Measurements from ENCODE around the gene TMPRSS6. TPM values are rescaled to one million over a fixed set of nuclear protein-coding genes. Genes with fewer than 3 reads are reported as not detected.

The TMPRSS6 gene
- total RNA-seq, 1 donor from 2014 or later: not detected

DNA sequence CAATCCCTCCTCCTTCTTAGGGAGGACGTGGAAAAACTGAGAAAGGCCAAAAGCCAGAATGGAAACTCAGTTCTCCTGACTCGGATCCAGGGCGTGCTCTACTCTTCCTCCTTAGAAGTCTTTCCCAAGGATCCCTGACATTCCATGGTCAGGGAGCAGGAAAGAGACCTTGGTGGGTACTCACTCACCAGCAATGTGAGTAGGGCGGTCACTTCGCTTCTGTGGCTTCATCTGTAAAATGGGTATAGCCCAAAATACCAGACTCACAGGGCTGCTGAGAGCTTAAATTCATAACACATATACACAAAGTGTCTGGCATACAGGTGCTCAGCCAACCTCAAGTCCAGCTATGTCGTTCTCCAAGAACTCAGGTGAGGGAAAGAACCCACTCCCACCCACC, 58.6 kb downstream of the TMPRSS6 start:
- no peak for DNase-seq

DNA sequence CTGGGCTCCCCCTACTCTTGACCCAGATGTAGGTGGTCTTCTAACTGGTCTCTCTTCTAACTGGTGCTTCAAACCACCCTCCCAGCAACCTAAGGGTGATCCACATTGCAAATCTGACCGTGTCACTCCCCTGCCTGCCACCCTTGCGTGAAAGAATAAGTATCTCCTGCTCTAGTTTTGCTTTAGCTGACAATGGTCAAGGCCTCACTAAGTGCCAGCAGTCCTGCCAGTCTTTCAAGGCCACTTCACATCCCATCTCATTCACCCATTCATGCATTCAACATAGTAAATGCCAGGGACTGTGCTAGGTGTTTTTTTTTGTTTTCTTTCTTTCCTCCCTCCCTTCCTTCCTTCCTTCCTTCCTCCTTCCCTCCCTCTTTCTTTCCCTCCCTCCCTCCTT, 60.3 kb downstream of the TMPRSS6 start:
- DNase-seq: no peak

DNA sequence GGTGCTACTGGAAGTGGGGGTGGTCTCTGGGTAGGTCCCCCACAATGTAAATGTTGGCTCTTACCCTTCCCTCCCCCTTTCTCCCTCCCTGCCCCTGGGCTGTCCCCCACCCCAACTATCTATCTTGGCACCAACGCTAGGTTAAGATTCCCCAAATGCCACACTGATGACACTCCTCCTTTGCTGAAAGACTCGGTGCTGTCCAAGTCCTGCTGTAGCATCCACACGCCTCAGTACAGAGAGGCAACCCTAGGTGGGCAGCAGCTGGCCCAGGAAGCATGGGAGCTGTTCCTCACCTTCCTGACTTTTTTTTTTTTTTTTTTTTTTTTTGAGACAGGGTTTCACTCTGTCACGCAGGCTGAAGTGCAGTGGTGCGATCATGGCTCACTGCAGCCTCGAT, 61.4 kb downstream of the TMPRSS6 start:
- DNase-seq: no peak

DNA sequence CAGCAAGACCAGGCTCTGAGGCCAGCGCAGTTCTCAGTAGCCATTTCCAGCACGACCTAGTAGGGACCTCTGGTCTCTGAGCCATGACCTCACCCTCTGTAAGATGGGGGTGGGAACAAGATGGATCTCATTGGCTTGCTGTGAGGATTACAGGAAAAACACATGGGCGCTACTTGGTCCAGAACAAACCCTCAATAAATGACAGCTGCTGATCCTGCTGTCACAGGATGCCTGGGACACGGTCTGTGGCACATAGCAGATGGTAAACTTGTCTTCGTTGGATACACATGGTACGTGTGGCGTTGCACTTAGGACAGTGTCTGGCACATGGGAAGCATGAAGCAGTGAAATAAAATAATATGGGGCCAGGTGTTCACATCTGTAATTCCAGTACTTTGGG, 62.5 kb downstream of the TMPRSS6 start:
- DNase-seq: no peak

DNA sequence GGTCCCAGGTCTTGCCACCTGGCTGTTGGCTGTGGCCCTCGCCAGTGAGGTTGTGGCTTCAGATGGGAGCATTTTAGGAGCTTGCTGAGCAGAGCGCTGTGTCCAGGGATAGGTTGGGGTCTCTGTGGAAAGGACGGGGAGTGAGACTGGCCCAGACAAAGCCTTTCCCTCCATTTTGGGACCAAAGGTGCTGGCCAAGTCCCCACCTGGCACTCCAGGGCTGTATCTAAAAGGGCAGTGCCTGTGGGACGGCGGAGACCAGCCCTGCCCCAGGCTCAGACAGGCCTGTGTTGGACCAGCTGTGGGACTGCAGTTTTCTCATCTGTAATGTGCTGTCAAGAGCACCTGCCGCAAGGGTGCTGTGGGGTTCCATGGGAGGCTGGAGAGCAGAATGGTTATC, 62.9 kb downstream of the TMPRSS6 start:
- no peak for DNase-seq

DNA sequence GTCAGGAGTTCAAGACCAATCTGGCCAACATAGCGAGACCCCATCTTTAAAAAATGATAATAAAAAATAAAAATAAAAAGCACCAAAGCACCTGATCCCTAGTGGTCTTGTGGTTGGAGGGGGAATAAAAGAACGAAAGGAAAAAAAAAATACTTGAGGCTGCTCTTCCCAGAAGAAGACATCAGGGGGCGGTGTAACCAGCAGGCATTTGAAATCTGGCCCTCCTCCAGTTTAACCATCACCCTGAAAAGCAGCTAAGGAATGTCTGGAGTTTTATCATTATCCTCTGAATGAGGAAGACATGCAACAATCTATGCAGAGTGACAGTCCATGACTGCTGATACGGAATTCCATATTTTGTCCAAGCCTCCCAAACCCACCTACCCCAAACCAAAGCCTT, 63.6 kb downstream of the TMPRSS6 start:
- DNase-seq: no peak

DNA sequence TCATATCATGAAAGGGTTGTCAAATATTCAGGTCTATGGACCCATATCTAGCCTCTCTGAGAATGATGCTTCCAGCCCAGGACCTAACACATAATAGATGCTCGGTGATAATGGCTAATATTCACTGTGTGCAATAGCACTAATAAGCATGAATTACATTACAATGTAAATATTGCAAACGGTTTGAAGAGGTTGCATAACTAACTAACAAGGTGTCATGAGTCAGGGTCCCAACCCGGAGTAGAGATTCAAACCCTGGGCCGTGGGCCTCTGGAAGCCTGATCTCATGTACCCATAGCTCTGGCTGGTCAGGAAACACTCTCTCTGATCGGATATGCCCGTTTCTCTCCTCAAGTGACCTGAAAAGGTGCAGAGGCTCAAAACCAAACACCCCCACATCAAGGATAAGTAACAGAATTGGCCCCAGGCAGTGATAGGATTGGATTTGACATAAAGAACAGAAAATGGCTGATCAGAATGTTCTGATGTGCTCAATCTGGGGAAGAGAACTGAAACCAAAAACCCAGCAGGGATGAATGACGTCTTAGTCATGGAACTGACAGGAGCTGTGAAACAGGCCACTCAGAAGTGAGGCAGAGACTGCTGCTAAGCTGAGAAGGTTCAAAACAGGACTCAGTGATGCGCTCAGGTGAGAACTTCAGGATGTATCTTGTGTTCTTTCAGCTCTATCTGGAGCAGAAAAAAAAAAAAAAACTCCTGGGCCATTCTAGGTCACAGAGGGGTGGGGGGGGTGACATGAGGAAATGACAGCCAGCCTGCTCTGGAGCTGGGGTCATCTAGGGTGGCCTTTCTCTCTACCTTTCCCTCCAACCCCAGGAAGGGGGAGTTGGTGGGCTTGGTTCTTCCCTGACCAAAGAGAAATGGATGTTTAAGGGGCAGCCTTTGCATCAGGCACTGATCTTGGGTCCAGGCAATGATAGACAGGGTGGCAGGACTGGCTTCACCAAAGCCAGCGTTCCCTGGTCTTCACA, 64.6 kb downstream of the TMPRSS6 start:
- no peak for DNase-seq

DNA sequence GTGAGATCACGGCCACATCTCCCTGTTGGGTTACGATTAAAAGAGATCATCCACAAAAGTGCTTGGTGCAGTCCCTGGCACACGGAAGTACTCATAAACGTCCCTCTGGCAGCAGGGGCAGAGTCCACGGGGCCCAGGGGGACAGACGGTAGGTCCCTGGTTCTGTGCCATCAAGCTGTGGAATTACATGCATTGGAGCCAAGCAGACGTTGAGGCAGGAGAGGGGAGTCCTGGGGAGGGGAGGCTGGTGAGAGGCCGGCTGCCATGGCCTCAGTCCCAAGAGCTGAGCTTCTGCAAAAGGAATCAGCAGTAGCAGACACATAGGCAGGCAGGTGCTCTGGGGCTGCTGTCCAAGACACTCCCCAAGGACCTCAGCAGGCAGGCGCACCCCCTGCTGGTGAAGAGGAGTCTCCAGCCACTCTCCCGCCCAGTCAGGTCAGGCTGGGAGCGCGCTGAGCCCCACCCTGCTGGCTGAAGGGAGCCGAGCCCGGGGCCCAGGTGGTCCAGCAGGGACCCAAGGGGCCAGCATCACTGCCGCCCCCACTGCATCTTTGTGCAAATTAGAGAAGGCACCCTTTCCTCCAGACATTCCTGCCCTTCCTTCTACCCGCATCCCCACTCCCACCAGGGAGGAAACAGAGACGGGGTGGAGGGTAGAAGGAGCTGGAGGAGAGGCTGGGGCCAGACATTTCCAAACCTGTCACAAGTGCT, 65.5 kb downstream of the TMPRSS6 start:
- DNase-seq: peak; percentile 61

DNA sequence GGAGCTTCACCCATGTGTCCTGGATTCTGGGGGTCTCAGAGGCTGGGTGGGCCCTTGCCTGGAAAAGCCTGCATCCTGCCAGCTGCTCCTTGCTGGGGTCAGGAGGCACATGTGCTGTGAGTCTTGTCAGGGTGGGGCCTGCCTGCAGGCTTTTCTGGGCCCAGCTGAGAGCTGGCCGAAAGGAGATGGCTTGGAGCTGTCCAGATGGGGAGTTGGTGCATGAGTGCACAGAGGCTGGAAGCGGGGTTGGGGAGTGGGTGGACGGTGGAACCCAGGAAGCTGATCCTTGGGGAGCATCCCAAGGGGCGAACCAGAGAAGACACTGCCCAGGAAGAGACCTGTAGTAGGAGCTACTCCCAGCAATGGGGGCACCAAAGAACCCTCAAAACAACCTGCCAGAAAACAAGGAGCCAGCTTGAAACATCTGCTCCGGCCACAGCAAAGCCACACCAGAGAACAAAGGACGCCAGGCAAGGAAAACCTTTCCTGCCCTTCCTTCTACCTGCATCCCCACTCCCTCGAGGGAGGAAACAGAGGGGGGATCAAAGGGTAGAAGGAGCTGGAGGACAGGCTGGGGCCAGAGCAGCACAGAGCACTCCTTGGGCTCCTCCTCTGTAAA, 66.2 kb downstream of the TMPRSS6 start:
- no peak for DNase-seq

DNA sequence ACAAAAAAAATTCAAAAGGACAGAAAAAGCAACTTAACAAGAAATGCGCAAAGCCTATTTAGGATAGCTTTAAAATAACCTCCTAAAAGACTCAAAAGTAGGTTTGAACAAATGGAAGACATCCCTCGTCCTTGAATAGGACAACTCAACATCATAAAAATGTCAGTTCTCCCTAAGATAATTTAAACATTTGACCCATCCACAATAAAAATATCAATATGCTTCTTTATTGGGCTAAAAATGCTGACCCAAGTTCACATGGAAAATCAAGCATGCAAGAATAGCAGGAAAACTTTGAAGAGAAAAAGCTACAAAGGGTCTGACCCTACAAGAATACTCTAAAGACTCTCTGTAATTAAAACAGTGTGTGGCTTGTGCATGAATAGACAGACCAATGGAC, 70.0 kb downstream of the TMPRSS6 start:
- DNase-seq: no peak

DNA sequence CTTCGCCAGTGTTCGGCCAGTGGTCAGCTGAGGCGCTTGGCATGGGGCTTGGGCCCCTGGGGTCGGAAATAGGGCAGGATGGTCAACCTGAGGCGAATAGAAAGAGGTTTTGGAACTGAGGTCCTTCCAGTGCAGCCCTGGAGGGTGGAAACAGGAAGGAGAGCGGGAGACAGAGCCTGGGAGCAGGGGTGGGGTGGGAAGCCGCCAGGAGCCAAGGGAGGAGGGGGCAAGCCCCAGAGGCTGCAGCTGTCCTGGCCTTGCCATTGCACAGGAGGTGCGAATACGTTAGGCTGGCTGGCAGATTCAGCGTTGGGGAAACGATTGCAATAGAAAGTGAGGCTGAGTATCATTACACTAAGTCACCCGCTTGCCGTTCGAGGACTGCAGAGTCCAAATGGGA, 71.8 kb downstream of the TMPRSS6 start:
- no peak for DNase-seq

DNA sequence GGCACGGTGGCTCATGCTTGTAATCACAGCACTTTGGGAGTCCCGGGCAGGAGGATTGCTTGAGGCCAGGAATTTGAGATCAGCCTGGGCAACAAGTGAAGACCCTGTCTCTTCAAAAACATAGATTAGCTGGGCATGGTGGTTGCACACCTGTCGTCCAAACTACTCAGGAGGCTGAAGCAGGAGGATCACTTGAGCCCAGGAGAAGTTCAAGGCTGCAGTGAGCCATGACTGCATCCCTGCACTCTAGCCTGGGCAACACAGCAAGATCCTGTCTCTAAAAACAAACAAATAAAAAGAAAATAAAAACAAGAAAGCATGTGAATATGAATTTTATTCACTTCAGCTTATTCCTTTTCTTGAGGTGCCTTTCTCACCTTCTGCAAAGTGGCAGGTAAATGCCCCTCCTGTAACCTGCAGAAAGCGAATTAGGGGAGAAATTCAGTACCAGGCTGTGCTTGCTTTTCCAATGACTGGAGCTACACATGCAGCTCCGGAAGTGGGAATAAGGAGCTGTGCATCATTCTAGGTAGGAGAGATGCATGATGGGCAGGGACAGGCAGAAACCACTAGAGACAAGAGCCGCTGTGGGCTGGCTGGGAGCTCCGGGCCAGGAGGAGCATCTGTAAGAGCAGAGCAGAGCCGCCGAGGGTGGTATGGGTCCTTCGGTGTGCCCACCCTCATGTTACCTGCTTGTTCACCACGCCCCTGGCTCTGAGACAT, 72.7 kb downstream of the TMPRSS6 start:
- no peak for DNase-seq

DNA sequence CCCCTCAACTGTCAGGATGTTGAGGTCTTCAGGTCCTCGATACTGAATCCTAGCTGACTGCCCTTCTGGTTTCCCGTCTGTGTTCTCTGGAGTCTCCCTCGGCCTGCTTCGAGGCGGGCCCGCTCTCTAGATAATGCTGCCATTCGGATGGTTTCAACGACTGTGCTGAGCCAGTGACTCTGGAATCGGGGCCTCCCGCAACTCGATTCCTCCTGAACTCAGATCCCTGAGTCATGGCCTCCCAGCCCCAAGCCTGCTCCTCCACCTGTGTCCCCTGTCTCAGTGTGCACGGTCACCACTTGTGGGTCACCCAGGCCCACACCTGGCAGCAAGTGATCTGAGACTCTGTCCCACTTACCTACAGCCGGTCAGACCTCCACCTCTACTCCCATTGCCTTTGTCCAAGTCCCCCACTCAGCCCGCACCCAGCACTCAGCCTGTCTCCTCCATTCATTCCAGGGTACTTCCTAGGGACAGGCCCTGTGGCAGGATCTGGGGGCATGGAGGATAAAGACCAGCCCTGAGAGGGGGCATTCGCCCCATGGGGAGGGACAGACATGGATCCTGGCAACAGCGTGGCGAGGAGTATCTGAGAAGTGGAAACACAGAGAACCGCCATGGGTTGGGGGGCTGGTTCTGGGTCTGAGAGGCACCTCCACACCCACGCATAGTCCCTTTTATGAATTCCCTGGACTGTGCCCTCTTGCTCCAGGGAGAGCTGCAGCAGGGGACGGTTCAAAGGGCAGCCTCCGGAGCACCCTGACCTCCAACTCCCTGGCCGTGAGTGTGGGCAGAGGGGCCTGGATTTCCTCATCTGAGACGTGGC, 75.7 kb downstream of the TMPRSS6 start:
- DNase-seq: no peak

DNA sequence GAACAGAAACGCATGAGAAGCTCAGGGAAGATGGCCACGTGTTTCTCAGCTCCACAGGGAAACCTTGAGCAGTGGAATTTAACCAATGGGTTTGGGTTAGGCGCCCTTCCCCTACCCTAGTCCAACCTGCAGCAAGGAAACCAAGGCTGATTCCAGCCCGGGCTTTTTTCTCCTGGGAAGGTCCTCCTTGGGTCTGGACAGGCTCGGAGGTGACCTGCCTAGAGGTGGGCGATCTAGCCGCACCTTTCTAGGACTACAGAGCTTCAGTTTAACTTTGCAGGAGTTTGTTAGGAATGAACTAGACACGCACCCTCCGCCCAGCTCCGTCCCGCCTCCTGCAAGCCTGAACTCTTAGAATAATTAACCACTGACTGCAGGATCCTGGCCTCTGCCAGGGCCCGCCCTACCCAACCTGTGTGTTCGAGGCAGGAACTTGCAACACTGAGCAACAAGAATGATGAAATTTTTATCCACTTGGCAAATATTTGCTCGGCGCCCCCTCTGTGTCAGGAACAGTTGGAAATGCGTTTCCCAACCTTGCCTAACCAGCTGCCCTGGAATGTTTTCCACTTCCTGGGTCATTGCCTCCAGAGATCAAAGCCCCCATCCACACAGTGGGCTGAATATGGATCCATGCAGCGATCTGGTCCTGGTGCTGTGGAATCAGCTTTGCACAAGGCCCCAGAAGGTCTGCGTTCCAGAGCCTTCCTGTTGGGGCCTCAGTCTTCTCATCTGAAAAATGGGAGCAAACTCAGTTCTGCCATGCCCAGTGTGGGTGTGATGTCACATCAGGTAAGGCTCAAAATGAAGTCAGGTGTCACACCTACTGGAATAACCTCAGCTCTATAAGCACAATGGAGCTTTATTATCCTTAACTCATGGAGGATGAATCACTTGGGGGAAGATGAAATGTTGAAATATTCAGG, 76.7 kb downstream of the TMPRSS6 start:
- DNase-seq: peak; percentile 58

DNA sequence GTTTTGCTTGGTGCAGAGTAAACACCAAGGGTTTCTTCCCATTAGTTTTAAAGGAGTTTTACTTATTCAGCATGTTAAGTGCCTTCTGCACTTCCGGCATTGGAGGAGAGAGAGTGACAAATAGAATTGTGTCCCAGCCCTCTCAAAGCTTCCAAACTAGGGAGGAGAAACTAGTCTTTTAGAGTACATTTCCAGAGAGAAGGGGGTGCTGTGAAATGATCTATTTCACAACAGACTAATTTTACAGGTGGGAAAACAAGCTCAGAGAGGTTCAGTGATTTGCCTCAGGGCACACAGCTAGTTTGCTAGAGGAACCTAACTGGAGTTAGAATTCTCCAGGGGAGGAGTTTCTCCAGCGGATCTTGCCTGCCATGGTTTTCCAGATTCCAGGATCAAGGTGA, 77.4 kb downstream of the TMPRSS6 start:
- peak; percentile 51 for DNase-seq

DNA sequence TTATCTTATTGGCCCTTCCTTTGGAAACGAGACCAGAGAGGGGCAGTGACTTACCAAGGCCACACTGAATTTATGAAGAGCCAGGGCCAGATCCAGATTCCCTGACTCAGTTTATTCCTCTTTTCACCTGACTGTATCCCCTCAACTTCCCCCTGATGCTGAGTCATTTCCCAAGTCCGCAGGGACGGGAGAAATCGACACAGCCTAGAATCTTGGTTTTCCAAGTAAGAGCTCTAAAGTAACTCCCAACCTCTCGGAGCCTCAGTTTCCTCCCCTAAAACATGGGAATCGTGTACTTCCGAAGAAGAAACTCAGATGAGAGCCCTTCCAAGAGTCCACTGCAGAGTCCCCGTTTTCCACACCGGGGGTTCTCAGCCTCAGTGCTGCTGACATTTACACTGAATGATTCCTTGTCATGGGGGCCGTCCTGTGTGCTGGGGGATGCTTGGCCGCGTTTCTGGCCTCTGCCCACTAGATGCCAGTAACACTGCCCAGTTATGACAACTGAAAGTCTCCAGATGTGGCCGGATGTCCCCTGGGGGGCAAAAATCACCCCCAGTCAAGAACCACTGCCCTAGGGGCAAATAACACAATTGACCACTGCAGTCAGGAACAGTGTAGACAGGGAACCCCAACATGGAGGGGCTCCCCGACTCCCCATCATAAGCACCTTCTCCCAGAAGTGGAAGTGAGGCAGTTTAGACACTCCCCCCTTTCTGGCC, 78.8 kb downstream of the TMPRSS6 start:
- no peak for DNase-seq

DNA sequence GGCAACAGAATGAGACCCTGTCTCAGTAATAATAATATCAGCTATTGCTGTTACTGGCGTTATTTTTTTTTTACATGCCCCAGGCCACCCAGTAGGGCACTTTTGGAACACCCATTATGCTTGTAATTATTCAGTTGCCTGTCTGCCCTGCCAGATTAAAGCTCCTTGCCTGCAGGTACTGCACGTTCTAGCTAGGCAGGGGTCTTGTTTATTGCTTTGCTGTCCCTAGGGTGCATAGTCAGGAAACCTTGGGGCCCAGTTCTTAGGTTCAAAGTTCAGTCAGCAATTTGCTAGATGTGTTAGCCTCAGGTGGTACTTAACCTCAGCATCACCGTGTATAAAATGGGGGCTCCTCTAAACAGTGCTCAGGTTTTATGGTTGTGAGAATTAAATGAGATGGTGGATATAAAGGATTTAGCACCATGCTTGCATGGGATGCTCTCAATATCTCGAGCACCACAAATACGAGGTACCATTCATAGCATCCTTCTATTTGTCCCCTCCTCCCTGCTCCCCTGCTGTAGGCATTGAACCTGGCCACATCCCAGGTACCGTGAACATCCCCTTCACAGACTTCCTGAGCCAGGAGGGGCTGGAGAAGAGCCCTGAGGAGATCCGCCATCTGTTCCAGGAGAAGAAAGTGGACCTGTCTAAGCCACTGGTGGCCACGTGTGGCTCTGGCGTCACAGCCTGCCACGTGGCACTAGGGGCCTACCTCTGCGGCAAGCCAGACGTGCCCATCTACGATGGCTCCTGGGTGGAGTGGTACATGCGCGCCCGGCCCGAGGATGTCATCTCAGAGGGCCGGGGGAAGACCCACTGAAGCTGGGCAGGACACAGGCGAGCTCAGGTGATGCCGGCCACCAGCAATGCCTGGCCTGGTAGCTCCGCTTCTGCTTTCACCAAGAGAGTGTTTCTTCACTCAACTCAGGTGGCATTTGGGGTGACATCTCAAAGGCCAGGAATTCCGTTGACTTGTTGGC, 80.5 kb downstream of the TMPRSS6 start:
- no peak for DNase-seq

DNA sequence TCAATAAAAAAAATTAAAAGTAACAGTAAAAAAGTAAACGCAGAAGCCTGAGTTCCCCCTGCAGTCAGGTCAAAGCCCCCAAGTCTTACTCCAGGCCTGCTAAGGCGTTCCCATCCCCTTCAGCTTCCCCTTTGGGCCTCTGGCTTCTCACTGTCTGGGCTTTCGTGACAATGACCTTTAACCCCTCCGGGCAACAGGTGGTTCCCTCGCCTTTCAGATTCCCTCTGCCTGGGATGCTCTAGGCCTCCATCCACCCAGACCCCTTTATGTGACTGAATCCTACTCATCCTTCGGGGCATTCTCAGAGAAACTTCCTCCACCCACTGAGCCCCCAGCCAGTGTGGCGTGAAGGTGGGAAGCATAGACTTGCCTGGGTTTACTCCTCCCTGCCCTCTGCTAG, 82.0 kb downstream of the TMPRSS6 start:
- no peak for DNase-seq
